Kidney epithelial cell (primary cell): ENCODE results near the gene ATP4A. TPM values are rescaled to one million over a fixed set of nuclear protein-coding genes. Genes with fewer than 3 reads are reported as not detected.

Source experiments
- DNase-seq: peaks from one replicate; pipeline ENCODE4 v3.0.0-alpha.2; 2010; ENCODE audit warnings: low read depth
- H3K27me3 ChIP-seq: 2 replicates; pipeline ENCODE4 v1.6.0; 2011; ENCODE audit warnings: low read length; ENCODE audit not compliant: control insufficient read depth, insufficient read depth
- H3K36me3 ChIP-seq: 2 replicates; pipeline ENCODE4 v1.5.1; 2011; ENCODE audit warnings: low read length; ENCODE audit not compliant: control insufficient read depth, insufficient read depth
- H3K4me3 ChIP-seq: 2 replicates; pipeline ENCODE4 v1.5.1; 2011; ENCODE audit warnings: low read depth, mild to moderate bottlenecking, control low read depth, low read length
- total RNA-seq: library from RNA; depleted of rRNA; stranded (reverse); fragments of >200 nt; gene quantifications from 2 replicates; pipeline ENCODE4 v1.2.3, GENCODE V29; 2015
- TF ChIP-seq, protein P1 (sequence below): IDR thresholded peaks from 2 replicates; pipeline ENCODE4 v1.5.1; 2011; ENCODE audit warnings: mild to moderate bottlenecking, moderate library complexity, low read length, control low read depth, inconsistent platforms; ENCODE audit not compliant: insufficient read depth, poor library complexity, severe bottlenecking

Gene ATP4A
- total RNA-seq, 1 donor from 2014 or later = not detected

GRCh38 chr19:35558400-35559280 is 4.8 kb downstream of the ATP4A start:
- DNase-seq = no peak
- TF ChIP-seq, protein P1, sequence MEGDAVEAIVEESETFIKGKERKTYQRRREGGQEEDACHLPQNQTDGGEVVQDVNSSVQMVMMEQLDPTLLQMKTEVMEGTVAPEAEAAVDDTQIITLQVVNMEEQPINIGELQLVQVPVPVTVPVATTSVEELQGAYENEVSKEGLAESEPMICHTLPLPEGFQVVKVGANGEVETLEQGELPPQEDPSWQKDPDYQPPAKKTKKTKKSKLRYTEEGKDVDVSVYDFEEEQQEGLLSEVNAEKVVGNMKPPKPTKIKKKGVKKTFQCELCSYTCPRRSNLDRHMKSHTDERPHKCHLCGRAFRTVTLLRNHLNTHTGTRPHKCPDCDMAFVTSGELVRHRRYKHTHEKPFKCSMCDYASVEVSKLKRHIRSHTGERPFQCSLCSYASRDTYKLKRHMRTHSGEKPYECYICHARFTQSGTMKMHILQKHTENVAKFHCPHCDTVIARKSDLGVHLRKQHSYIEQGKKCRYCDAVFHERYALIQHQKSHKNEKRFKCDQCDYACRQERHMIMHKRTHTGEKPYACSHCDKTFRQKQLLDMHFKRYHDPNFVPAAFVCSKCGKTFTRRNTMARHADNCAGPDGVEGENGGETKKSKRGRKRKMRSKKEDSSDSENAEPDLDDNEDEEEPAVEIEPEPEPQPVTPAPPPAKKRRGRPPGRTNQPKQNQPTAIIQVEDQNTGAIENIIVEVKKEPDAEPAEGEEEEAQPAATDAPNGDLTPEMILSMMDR = no peak
- Histone ChIP-seq H3K36me3 (no peaks in the 10 kb centered on the region), H3K27me3 (peaks cover 34% of the 10 kb centered on the region), H3K4me3 (peak overlapping the region; percentile 39)

DNA sequence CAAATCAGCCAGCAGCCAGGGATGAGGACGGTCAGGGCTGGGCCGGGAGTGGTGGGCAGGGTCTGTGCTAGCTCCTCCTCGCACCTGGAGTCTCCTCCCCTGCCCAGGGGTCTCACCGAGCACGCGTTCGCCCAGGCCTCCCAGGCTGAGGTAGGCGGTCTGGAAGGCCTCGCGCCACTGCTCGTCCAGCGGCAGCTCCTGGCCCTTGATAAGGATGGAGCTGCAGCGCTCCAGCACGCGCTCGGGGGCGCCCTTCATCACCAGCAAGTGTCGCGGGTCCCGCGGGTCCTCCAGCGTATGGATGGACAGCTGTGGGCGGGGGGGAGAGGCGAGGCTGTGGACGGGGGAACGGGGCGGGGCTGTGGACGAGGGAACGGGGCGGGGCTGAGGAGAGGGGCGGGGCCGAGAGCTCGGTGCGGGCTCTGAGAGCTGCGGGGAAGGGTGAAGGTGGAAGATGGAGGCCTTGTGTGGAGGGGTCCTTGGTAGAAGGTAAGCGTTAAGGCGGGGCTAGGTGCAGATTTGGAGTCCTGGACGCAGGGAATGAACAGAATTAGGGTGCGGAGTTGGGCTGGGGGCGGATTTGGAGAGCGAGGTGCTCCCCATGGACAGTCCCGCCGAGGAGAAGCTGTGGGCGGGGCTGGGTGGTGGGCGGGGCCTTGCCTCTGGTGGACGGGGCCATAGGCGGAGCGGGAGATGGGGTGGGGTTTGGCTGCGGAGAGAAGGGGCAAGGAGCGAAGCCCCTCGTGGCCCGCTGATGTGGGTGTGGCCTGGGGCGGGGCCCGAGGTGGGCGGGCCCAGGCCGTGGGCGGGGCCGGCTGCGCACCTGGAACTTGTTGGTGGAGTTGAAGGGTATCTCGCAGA is 5.7 kb downstream of the ATP4A start:
- no peaks in the 10 kb centered on the region for H3K36me3 ChIP-seq
- H3K4me3 ChIP-seq = peak overlapping the region; percentile 39
- no peak for DNase-seq
- peaks cover 34% of the 10 kb centered on the region for H3K27me3 ChIP-seq
- TF ChIP-seq, protein P1 = peak; percentile 8

DNA sequence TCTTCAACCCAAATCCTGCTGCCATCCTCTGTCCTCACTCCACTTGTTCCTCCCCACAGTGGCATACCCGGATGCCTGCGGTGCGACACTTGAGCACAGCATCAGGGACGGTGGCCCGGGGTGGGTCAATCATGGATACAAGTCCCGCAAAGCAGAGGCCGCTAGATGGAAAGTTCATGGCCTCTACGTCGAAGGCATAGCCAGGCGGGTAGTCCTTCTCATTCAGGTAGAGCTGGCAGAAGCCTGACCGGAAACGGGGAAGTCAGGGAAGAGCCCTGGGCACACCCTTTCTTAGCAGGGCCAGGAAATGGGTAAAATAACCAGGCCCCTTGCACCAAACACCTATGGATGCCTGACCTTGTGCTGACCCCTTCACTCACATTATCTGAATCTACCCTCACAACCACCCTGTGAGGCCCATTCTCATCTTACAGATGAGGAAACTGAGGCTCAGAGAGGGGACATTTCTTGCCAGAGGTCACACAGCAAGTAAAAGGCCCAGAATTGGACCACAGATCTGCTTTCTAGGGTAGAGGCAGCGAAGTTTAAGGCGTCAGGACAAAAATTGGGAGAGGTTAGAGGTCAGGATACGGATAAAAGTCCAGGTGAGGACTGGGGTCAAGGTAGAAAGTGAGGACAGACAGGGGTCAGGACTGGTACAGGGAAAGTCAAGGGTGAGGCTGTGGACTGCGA is 6.5 kb downstream of the ATP4A start:
- TF ChIP-seq, protein P1 = no peak
- H3K36me3 ChIP-seq = no peaks in the 10 kb centered on the region
- no peak for DNase-seq
- H3K4me3 ChIP-seq = no peak overlapping the region
- peaks cover 34% of the 10 kb centered on the region for H3K27me3 ChIP-seq

- no peaks in the 10 kb centered on the region for H3K36me3 ChIP-seq
- H3K27me3 ChIP-seq = peaks cover 34% of the 10 kb centered on the region
- no peak for DNase-seq
- H3K4me3 ChIP-seq = no peak overlapping the region
- TF ChIP-seq, protein P1 = no peak
Observed at GRCh38 chr19:35556025-35556590, 7.3 kb downstream of the ATP4A start.

- Histone ChIP-seq H3K27me3 (peaks cover 34% of the 10 kb centered on the region), H3K4me3 (no peak overlapping the region), H3K36me3 (peaks cover 2% of the 10 kb centered on the region)
- no peak for DNase-seq
- TF ChIP-seq, protein P1 = peak; percentile 46
Observed at GRCh38 chr19:35555301-35556005, 8.0 kb downstream of the ATP4A start.
